Activated T-helper 1 cell treated with anti-CD3 and anti-CD28 coated beads, Interleukin-2, amount 50 U/mL, for 16 hours (primary cell): ENCODE measurements around the gene GLDN.

Experiments used
- DNase-seq, 2 donors: peaks; one replicate each; pipeline ENCODE4 v3.0.0-alpha.2; 2020; ENCODE audit warnings: low read depth in 1 of 2, low spot score in 1 of 2

The GLDN gene

GRCh38 chr15:51322621-51323296 is 18.7 kb upstream of the GLDN start:
- no peak for DNase-seq

- DNase-seq, result no peak
Measured at GRCh38 chr15:51323749-51324148, 17.7 kb upstream of the GLDN start.

DNA sequence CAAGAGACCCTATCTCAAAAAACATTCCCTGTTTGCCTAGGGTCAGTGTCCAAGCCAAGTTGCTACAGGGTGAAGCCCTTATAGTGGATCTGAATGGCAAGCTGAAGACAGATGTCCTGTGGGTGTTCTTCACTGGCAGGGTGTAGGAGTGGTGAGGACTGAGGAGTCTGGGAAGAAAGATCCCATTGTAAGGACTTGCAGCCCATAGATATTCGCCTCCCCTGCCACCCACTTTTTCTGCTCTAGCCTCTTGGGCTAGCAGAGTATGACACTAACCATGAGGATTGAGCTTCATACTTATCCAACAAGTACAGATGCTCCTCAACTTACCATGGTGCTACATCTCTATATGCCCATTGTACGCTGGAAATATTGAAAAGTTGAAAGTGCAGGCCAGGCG is 16.3 kb upstream of the GLDN start:
- DNase-seq, result no peak

GRCh38 chr15:51327081-51327480 is 14.4 kb upstream of the GLDN start:
- DNase-seq, result no peak

DNA sequence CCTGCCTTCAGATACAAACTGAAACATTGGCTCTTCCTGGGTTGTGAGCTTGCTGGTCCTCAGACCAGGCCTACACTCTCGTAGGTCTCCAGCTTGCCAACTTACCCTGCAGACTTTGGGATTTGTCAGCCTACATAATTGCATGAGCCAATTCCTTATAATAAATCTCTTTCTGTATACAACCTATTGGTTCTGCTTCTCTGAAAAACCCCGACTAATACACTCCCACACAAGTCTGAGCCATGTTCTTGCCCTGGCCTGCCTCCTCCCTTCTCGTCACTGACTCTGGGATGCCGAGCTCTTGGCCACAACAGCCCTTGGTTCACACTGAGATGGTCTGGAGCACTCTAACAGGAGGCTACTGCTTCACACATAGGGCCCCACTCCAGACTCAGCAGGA is 12.5 kb upstream of the GLDN start:
- no peak for DNase-seq

GRCh38 chr15:51331141-51331540 is 10.3 kb upstream of the GLDN start:
- DNase-seq, result no peak

GRCh38 chr15:51332206-51333147 is 9.0 kb upstream of the GLDN start:
- DNase-seq, result no peak

- DNase-seq, result no peak
Measured at GRCh38 chr15:51333571-51333970, 7.9 kb upstream of the GLDN start.

- no peak for DNase-seq
Measured at GRCh38 chr15:51334011-51334451, 7.4 kb upstream of the GLDN start.

GRCh38 chr15:51335087-51335486 is 6.4 kb upstream of the GLDN start:
- DNase-seq, result no peak

- DNase-seq, result no peak
Measured at GRCh38 chr15:51335538-51336410, 5.7 kb upstream of the GLDN start.

DNA sequence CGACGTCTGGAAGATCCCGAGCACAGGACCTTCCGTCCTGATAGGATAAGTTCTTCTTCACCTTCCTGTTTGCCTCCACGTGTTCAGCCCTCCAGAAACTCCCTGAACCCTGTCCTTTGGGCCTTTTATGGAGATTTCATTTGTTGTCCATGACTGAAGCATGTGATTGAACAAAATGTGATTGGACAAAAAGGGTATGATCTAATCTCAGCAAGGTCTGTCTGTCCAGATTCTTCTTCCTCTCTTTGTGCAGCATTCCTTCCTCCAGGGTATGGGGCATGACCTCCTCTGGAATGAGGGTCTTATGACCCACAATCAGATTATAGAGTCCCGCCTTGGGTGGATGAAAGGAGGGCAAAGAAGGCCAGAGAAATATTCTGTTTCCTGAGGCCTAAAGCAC is 3.0 kb upstream of the GLDN start, which contains the start of gene CYP19A1:
Gene CYP19A1 (minus strand): TSS at position 101 of the 400 bp plus-strand sequence. CDS start 95,684 bp downstream, outside the sequence.
- no peak for DNase-seq

- DNase-seq, result no peak
Measured at GRCh38 chr15:51342227-51342999, 958 bp downstream of the GLDN start.

DNA sequence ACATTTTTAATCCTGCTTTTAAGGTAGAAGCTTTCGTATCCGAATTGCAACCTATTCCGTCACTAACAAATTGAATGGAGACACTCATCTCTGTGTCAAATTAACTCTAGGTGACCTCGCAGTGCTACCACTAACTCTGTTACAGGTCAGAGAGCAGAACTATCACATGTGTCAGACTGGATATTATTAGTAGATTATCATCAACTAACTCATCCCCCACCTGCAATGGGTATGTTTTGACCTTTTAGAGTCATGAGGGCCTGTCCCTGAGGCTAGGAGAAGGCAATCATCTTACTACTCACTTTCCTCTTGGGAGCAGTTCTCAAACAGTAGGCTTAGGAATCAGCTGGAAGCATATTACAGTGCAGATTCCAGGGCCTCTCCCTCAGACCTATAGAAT is 2.0 kb downstream of the GLDN start:
- DNase-seq, result no peak

- DNase-seq, result no peak
Measured at GRCh38 chr15:51346136-51346535, 4.7 kb downstream of the GLDN start.

DNA sequence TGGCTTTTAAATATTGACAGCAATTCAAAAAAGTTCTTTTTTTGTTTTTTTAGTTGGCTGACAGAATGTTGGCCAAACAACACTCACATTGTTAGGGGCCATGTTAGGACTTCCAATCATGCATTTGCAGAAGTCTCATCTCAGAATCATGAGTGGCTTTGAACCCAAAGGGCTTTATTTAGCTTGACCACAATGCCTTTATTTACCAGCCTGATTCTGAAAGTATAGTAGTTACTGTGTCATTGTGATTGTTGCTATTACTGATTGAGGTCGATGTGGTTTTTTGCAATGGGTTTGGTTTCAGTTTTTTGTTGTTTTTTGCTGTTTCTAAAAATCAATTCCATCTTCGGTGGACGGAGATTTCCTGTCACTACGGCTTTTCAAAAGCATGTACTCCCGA is 7.2 kb downstream of the GLDN start:
- DNase-seq, result no peak

- no peak for DNase-seq
Measured at GRCh38 chr15:51349156-51349844, 7.8 kb downstream of the GLDN start.

- DNase-seq, result no peak
Measured at GRCh38 chr15:51350723-51351122, 9.3 kb downstream of the GLDN start.

- DNase-seq, result no peak
Measured at GRCh38 chr15:51353976-51354375, 12.5 kb downstream of the GLDN start.

GRCh38 chr15:51355096-51355495 is 13.6 kb downstream of the GLDN start:
- DNase-seq, result no peak
